Sigmoid colon (tissue), 7 donors: ENCODE data around the gene KCNK6. TPM values are rescaled to one million over a fixed set of nuclear protein-coding genes. Genes with fewer than 3 reads are reported as not detected.
A peak's percentile ranks its signal among the peaks of the same experiment; 100 is the strongest.

Experiments
- DNase-seq: peaks from one replicate; pipeline ENCODE4 v3.0.0-alpha.2; 2019
- H3K27ac ChIP-seq, 4 donors: fragments of 200-600 bp; sonication (generic); one replicate each; pipeline ENCODE4 v1.5.1; 2016 to 2019; ENCODE audit warnings: mild to moderate bottlenecking in 1 of 4
- H3K27me3 ChIP-seq, 3 donors: fragments of 200-600 bp; sonication (generic); one replicate each; pipeline ENCODE4 v1.5.1; 2019; ENCODE audit warnings: mild to moderate bottlenecking in 1 of 3
- H3K36me3 ChIP-seq, 4 donors: fragments of 200-600 bp; sonication (generic); one replicate each; pipeline ENCODE4 v1.5.1; 2016 to 2019
- H3K4me1 ChIP-seq, 4 donors: fragments of 200-600 bp; sonication (generic); one replicate each; pipeline ENCODE4 v1.5.1; 2017 to 2019
- H3K4me3 ChIP-seq, 4 donors: fragments of 200-600 bp; sonication (generic); one replicate each; pipeline ENCODE4 v1.5.1; 2017 to 2019; ENCODE audit warnings: mild to moderate bottlenecking in 2 of 4, moderate library complexity in 1 of 4
- H3K9me3 ChIP-seq, 4 donors: fragments of 200-600 bp in 3 of 4; sonication (generic) in 3 of 4; one replicate each; pipeline versions ENCODE4 v1.5.1 to v1.6.1; 2013 to 2019
- EP300 ChIP-seq, 4 donors: sonication (generic); formaldehyde crosslinking; IDR thresholded peaks; one replicate each; pipeline ENCODE4 v1.6.1; 2017; ENCODE audit warnings: antibody characterized with exemption in 4 of 4
- POLR2A ChIP-seq, 2 donors: fragments of 450-650 bp; IDR thresholded peaks; one replicate each; pipeline ENCODE4 v1.6.1; 2016; ENCODE audit warnings: antibody characterized with exemption in 2 of 2, mild to moderate bottlenecking in 2 of 2, moderate library complexity in 2 of 2
- POLR2AphosphoS5 ChIP-seq, 4 donors: sonication (generic); formaldehyde crosslinking; IDR thresholded peaks; one replicate each; pipeline ENCODE4 v1.6.1; 2017; ENCODE audit warnings: antibody characterized with exemption in 4 of 4
- WGBS, 2 donors: extraction: QIAGEN DNeasy Blood & Tissue Kit; methylation state at CpG; one replicate each; pipeline ENCODE4 v1.1.7; 2013; 5-methylcytosine and 5-hydroxymethylcytosine counted together
- intact Hi-C: fragments of 100-400 bp; cut with DNase I; formaldehyde crosslinking; loops from one replicate; pipeline ENCODE4 v1.15.1; 2023
- polyA plus RNA-seq, 3 donors: library from polyadenylated mRNA; stranded (reverse); fragments of 200-250 nt; gene quantifications; one replicate each; pipeline ENCODE4 v1.2.3, GENCODE V29; 2013
- total RNA-seq, 4 donors: library from RNA; depleted of rRNA; stranded (reverse); fragments of >200 nt; gene quantifications; one replicate each; pipeline ENCODE4 v1.1.0, GENCODE V29; 2016
- TF ChIP-seq, protein P1 (sequence below), 4 experiments: fragments of 450-650 bp in 3 of 4; fragments of 200-600 bp in 1 of 4; IDR thresholded peaks; one replicate each; pipeline ENCODE4 v1.5.1; 2016 to 2019; ENCODE audit warnings: antibody characterized with exemption in 4 of 4, mild to moderate bottlenecking in 3 of 4, moderate library complexity in 2 of 4
- donor health status: healthy with polysubstance abuse.
- donor health status: Bipolar disorder and iron deficiency.
- donor health status: healthy.

Gene KCNK6
- total and polyA plus RNA-seq, 7 donors = 5.4 to 24.6 (median 12.1) TPM

DNA sequence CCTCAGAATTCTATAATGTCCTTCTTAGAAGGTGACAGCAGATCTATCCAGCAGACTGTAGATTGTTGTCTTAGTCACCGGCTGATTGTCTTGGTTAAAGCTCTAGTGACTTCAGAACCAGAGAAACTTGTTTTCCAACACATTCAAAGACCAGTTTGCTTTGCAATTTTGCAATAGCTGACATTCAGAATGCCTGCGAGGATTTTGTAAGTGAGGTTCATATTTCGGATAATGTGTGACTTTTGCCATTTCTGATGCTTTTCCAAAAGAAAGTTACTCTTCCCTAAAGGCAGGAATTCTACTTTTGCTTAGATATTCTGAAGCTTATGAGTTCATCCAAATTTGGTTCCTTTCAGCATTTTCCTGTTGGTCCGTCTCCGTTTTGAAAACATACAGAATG is 42.1 kb upstream of the KCNK6 start:
- H3K36me3 ChIP-seq = no peaks in the 10 kb centered on the region
- peak overlapping the region; percentile 61 to 82 (median 70) for H3K27ac ChIP-seq
- no peaks in the 10 kb centered on the region for H3K27me3 ChIP-seq
- DNase-seq = no peak
- TF ChIP-seq EP300 (IDR thresholded peaks at IDR 0.05) (no peak), POLR2AphosphoS5 (IDR thresholded peaks at IDR 0.05) (no peak), POLR2A (IDR thresholded peaks at IDR 0.05) (no peak)
- TF ChIP-seq, protein P1, sequence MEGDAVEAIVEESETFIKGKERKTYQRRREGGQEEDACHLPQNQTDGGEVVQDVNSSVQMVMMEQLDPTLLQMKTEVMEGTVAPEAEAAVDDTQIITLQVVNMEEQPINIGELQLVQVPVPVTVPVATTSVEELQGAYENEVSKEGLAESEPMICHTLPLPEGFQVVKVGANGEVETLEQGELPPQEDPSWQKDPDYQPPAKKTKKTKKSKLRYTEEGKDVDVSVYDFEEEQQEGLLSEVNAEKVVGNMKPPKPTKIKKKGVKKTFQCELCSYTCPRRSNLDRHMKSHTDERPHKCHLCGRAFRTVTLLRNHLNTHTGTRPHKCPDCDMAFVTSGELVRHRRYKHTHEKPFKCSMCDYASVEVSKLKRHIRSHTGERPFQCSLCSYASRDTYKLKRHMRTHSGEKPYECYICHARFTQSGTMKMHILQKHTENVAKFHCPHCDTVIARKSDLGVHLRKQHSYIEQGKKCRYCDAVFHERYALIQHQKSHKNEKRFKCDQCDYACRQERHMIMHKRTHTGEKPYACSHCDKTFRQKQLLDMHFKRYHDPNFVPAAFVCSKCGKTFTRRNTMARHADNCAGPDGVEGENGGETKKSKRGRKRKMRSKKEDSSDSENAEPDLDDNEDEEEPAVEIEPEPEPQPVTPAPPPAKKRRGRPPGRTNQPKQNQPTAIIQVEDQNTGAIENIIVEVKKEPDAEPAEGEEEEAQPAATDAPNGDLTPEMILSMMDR (IDR thresholded peaks at IDR 0.05) = no peak
- 53 to 75% methylated on average over 5 of the region's 5 CpGs for WGBS, 2 donors
- H3K4me1 ChIP-seq = peaks cover 0 to 61% (median 57%) of the 10 kb centered on the region in 4 donors
- no peak overlapping the region for H3K4me3 ChIP-seq
- no peaks in the 10 kb centered on the region for H3K9me3 ChIP-seq
- intact Hi-C loops = no loop called here

DNA sequence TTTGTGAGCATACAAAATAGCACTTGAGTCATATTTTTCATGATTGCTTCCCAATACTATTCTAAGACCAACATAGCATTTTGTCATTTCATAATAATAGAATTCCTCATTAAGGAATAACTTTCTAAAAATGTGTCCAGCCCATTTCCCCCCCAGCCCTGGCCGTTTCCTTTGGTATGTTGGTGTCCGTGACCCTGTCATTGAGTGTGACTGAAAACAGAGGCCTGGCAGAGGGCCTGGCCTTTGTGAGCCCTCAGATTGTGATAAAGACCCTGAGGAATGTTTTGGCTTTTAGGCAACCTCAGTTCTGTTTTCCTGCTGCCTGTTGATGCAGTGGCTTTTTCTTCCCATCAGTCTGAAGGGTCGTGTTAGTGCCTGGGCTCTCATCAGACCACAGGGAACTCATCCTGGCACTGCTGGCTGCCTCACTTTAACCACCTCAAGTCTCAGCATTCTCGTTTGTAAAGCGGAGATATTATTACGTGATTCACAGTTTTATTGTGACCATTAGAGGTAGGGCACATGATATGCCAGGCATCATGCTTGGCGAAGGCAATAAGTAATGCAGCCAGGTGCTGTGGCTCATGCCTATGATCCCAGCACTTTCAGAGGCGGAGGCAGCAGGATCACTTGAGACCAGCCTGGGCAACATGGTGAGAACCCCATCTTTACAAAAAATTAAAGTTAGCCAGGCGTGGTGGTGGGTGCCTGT is 41.5 kb upstream of the KCNK6 start:
- H3K27me3 ChIP-seq = no peaks in the 10 kb centered on the region
- peak overlapping the region; percentile 61 to 82 (median 70) for H3K27ac ChIP-seq
- H3K4me1 ChIP-seq = peaks cover 0 to 56% (median 51%) of the 10 kb centered on the region in 4 donors
- TF ChIP-seq POLR2A (IDR thresholded peaks at IDR 0.05) (no peak), POLR2AphosphoS5 (IDR thresholded peaks at IDR 0.05) (peak; percentile 24 to 59 (median 32)), EP300 (IDR thresholded peaks at IDR 0.05) (peak in 2 of 4 donors; percentile 24 to 55)
- TF ChIP-seq, protein P1 (IDR thresholded peaks at IDR 0.05) = no peak
- H3K4me3 ChIP-seq = no peak overlapping the region
- H3K36me3 ChIP-seq = no peaks in the 10 kb centered on the region
- H3K9me3 ChIP-seq = no peaks in the 10 kb centered on the region
- DNase-seq = no peak
- intact Hi-C loops = loop anchor here (2.0 kb wide), 1 partner anchor 37 kb away; the partner anchor contains the start of gene YIF1B
- 33 to 68% methylated on average over 9 of the region's 9 CpGs for WGBS, 2 donors

DNA sequence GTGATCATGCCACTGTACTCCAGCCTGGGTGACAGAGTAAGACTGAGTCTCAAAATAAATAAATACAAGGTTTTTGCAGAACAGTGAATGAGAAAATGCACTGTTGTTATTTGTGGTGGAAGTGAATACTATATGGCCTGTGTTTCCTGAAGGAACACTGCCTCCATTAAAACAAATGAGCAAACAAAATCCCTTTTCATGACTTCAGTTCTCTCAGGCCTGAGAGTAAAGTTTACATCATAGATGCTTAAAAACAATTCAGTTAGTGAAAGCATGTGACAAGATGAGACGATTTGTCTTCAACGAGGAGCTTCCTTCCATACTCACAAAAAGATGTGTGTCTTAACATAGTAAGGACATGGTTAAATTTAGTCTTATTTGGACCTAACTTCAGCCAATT is 40.9 kb upstream of the KCNK6 start:
- no peak overlapping the region for H3K4me3 ChIP-seq

DNA sequence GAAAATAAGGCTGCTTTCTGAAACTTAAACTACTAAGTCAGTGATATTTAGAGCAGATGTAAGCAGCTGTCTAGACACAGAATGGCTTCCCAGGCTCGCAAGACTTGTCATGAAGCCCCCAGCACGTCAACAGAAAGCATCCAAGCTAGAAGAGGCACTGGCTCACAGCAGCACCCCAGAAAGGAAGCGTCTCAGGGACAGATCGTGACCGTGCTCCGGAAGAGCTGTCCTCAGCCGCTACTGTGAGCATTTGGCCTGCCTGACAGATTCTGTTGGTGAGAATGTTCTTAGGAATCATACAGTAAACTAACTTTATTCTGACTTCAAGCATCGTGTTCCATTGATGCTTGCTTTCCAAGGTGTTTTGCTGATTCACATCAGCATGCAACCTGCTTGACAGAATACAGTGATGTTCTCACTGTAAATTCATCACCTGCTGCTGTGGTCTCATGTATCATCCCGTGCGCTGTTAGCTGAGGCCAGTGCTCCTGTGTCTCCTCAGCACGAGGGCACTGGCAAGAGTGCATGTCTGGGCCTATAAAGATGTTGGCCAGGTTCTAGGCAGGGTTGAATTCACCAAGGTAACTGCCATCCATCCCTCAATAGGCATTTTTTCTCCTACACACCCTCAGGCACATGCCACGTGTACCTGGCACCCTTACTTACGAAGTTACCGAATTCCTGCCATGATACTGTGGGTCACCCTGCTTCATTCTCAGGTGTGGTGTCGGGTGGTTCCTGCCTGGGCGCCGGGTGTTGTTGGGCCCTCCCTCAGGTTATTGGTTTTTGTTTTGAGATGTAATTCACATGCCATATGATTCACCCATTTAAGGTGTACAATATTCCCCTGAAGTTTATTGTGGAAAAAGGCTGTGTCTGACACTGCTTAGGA is 39.4 kb upstream of the KCNK6 start:
- WGBS, 2 donors = 63 to 84% methylated on average over 17 of the region's 17 CpGs

More for the DNA sequence above, 40.9 kb upstream of the KCNK6 start:
- intact Hi-C loops = loop anchor here (2.0 kb wide), 1 partner anchor 36 kb away; the partner anchor contains the start of gene YIF1B
- TF ChIP-seq POLR2A (IDR thresholded peaks at IDR 0.05) = no peak
- WGBS, 2 donors = 39 to 70% methylated on average over 2 of the region's 2 CpGs
- Histone ChIP-seq H3K36me3 (no peaks in the 10 kb centered on the region), H3K27ac (peak overlapping the region; percentile 61 to 82 (median 70)), H3K27me3 (no peaks in the 10 kb centered on the region), H3K4me1 (peaks cover 0 to 49% (median 45%) of the 10 kb centered on the region in 4 donors), H3K9me3 (no peaks in the 10 kb centered on the region)
- no peak for DNase-seq

More for the DNA sequence above, 39.4 kb upstream of the KCNK6 start:
- Histone ChIP-seq H3K27me3 (no peaks in the 10 kb centered on the region), H3K9me3 (no peaks in the 10 kb centered on the region), H3K4me1 (peaks cover 0 to 34% (median 30%) of the 10 kb centered on the region in 4 donors), H3K36me3 (no peaks in the 10 kb centered on the region), H3K4me3 (no peak overlapping the region), H3K27ac (peak overlapping the region in 3 of 4 donors; percentile 12 to 82 (median 68))
- intact Hi-C loops = no loop called here
- no peak for TF ChIP-seq POLR2A (IDR thresholded peaks at IDR 0.05)
- TF ChIP-seq, protein P1 (IDR thresholded peaks at IDR 0.05) = no peak
- peak in 1 of 4 donors; percentile 31 for TF ChIP-seq POLR2AphosphoS5 (IDR thresholded peaks at IDR 0.05)
- no peak for TF ChIP-seq EP300 (IDR thresholded peaks at IDR 0.05)
- DNase-seq = no peak
